Measurements from ENCODE around the gene RPL21. TPM values are rescaled to one million over a fixed set of nuclear protein-coding genes. Genes with fewer than 3 reads are reported as not detected.

Gene RPL21
- total and polyA plus RNA-seq, 7 donors = 440 to 1,432 (median 808) TPM

DNA sequence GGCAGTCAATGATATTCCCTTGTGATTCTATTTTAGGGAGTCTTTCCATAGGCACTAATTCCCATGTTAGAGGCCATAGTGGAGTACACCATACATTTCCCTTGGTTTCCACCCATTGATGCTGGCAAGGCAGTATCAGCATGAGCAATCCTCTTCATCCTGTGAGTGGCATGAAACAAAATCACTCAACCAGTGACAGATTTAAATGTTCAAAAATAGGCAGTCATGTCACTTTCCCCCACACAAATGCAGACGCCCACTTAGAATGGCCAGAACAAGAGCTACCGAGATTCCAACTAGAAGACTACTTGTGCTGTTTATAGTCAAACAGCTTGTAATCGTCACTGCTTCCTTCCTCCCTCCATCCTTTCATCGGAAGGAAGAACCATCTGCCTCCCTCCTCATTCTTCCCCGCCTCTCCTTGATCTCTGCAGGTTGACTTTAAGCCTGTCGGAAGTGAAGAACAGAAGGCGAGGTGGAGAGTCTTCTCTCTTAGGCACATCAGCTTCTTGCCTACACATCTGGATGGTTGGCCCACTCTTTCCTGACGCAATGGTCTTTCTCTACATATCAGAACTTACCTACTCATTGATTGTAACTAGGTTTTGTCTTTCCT is 41.8 kb downstream of the RPL21 start:
- TF ChIP-seq, protein P1, sequence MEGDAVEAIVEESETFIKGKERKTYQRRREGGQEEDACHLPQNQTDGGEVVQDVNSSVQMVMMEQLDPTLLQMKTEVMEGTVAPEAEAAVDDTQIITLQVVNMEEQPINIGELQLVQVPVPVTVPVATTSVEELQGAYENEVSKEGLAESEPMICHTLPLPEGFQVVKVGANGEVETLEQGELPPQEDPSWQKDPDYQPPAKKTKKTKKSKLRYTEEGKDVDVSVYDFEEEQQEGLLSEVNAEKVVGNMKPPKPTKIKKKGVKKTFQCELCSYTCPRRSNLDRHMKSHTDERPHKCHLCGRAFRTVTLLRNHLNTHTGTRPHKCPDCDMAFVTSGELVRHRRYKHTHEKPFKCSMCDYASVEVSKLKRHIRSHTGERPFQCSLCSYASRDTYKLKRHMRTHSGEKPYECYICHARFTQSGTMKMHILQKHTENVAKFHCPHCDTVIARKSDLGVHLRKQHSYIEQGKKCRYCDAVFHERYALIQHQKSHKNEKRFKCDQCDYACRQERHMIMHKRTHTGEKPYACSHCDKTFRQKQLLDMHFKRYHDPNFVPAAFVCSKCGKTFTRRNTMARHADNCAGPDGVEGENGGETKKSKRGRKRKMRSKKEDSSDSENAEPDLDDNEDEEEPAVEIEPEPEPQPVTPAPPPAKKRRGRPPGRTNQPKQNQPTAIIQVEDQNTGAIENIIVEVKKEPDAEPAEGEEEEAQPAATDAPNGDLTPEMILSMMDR (IDR thresholded peaks at IDR 0.05) = no peak

DNA sequence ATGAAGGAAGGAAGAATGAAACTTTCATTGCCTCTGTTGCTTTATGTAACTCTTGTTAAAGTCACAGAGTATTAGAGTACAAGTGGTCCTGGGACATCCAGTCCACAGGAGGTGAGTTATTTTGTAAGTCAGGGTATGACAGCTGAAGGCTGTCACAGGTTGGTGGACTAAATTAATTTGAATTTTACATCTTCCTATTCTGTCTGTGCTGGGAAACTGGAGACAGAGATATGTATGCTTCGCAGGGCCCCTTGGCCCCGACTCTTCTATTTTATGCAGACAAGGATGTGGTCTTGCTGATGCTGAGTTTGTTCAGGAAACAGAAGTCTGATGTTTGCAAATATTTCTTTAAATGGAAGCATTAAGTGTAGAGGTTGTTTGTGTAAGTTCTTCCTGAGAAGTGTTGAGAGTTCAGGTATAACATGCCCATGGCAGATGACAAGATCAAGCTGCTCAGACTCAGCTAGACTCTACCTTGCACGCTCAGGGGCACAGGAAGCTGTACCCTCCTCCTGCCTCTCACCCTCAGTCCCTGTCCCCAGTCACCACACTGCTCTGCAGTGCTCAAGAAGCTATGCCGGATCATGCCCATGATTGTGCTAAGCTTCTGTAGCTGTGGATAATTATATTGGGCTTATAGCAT is 42.6 kb downstream of the RPL21 start:
- intact Hi-C loops (cut with DNase I) = no loop called here
- Histone ChIP-seq H3K27me3 (ENCODE audit: insufficient read depth in 3 of 3, low read length in 2 of 3) (peaks cover 0 to 12% (median 0%) of the 10 kb centered on the region in 3 donors), H3K4me1 (no peaks in the 10 kb centered on the region), H3K9me3 (no peaks in the 10 kb centered on the region), H3K27ac (no peak overlapping the region), H3K36me3 (ENCODE audit: insufficient read depth in 1 of 2, low read depth in 1 of 2) (no peaks in the 10 kb centered on the region), H3K4me3 (no peak overlapping the region)
- ATAC-seq (no peak), DNase-seq (no peak)
- 64 to 70% (median 69%) methylated on average over 4 of the region's 4 CpGs for WGBS, 3 donors
- TF ChIP-seq, protein P1 (IDR thresholded peaks at IDR 0.05) = no peak

More for the DNA sequence above, 41.8 kb downstream of the RPL21 start:
- Histone ChIP-seq H3K27ac (no peak overlapping the region), H3K9me3 (no peaks in the 10 kb centered on the region), H3K27me3 (ENCODE audit: insufficient read depth in 3 of 3, low read length in 2 of 3) (peaks cover 0 to 11% (median 0%) of the 10 kb centered on the region in 3 donors), H3K4me1 (no peaks in the 10 kb centered on the region), H3K4me3 (no peak overlapping the region), H3K36me3 (ENCODE audit: insufficient read depth in 1 of 2, low read depth in 1 of 2) (no peaks in the 10 kb centered on the region)
- WGBS, 3 donors = 56 to 62% (median 59%) methylated on average over 8 of the region's 8 CpGs
- ATAC-seq (no peak), DNase-seq (no peak)
- intact Hi-C loops (cut with DNase I) = no loop called here

DNA sequence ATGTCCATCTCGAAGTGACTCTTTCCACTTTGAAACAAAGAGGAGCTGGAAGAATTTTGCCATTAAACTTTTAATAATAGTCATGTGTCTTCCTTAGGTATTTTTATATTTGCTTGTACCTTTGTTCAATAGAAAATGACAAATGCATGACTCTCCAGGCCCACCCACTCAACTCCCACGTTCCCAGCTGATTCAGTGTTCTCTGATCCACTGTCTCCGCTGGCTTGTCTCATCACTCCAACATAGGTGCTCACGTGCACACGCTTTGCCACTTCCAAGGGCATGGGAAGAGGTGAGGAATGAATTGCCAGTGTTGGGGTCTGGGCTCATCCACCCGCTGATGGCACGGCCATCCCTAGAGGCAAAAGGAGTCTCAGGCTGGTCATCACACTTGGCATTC is 43.7 kb downstream of the RPL21 start:
- H3K27me3 ChIP-seq (ENCODE audit: insufficient read depth in 3 of 3, low read length in 2 of 3) = peaks cover 0 to 23% (median 0%) of the 10 kb centered on the region in 3 donors
- WGBS, 3 donors = 80 to 86% (median 82%) methylated on average over 7 of the region's 7 CpGs
- no peaks in the 10 kb centered on the region for H3K9me3 ChIP-seq
- ATAC-seq (no peak), DNase-seq (no peak)
- no peaks in the 10 kb centered on the region for H3K4me1 ChIP-seq
- H3K36me3 ChIP-seq (ENCODE audit: insufficient read depth in 1 of 2, low read depth in 1 of 2) = no peaks in the 10 kb centered on the region
- TF ChIP-seq, protein P1 (IDR thresholded peaks at IDR 0.05) = no peak
- no peak overlapping the region for H3K4me3 ChIP-seq
- H3K27ac ChIP-seq = no peak overlapping the region
- intact Hi-C loops (cut with DNase I) = no loop called here

DNA sequence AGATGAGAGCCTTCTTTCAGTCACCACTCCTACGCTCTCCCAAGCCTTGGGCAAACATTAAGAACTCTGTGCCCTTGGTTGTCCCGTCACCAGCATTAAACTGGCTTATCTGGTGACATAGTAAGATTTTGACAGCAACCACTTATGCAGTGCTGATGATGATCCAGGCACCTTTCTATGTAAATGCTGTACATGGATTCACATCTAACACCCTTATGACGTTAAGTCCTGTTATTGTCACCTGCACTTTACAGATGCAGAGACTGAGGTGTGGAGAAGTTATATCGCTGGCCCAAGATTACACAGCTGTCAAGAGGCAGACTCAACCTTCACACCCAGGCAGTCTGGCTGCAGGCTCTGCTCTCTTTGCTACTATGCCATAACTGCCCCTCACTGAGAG is 44.3 kb downstream of the RPL21 start:
- no peak overlapping the region for H3K27ac ChIP-seq
- DNase-seq (no peak), ATAC-seq (no peak)
- TF ChIP-seq, protein P1 (IDR thresholded peaks at IDR 0.05) = no peak
- H3K4me1 ChIP-seq = no peaks in the 10 kb centered on the region
- H3K27me3 ChIP-seq (ENCODE audit: insufficient read depth in 3 of 3, low read length in 2 of 3) = peaks cover 0 to 24% (median 0%) of the 10 kb centered on the region in 3 donors
- intact Hi-C loops (cut with DNase I) = no loop called here
- no peak overlapping the region for H3K4me3 ChIP-seq
- 84 to 87% (median 84%) methylated on average over 4 of the region's 4 CpGs for WGBS, 3 donors
- no peaks in the 10 kb centered on the region for H3K36me3 ChIP-seq (ENCODE audit: insufficient read depth in 1 of 2, low read depth in 1 of 2)
- H3K9me3 ChIP-seq = no peaks in the 10 kb centered on the region
